Tibial artery (tissue), 4 donors: ENCODE measurements around the gene CNOT1.

ENCODE experiments used
- DNase-seq, 2 donors: peaks; one replicate each; pipeline ENCODE4 v3.0.0-alpha.2; 2019
- H3K27ac ChIP-seq, 2 donors: fragments of 200-600 bp; sonication (generic) in 1 of 2; 1 replicate in 1 of 2; 2 replicates in 1 of 2; pipeline ENCODE4 v1.5.1; 2018 to 2019; ENCODE audit warnings: mild to moderate bottlenecking in 1 of 2
- H3K27me3 ChIP-seq, 2 donors: fragments of 200-600 bp; sonication (generic) in 1 of 2; one replicate each; pipeline versions ENCODE4 v1.5.1 to v1.6.0; 2016 to 2019
- H3K36me3 ChIP-seq, 3 donors: fragments of 200-600 bp; sonication (generic) in 2 of 3; one replicate each; pipeline ENCODE4 v1.5.1; 2016 to 2019; ENCODE audit warnings: mild to moderate bottlenecking in 2 of 3
- H3K4me1 ChIP-seq, 4 donors: fragments of 200-600 bp; sonication (generic) in 2 of 4; 1 replicate in 3 of 4; 2 replicates in 1 of 4; pipeline ENCODE4 v1.5.1; 2016 to 2019
- H3K4me3 ChIP-seq, 2 donors: fragments of 200-600 bp; sonication (generic) in 1 of 2; 1 replicate in 1 of 2; 2 replicates in 1 of 2; pipeline ENCODE4 v1.5.1; 2018 to 2019; ENCODE audit warnings: mild to moderate bottlenecking in 2 of 2
- H3K9me3 ChIP-seq, 3 donors: fragments of 200-600 bp; sonication (generic) in 1 of 3; one replicate each; pipeline ENCODE4 v1.5.1; 2016 to 2019
- CTCF ChIP-seq, 2 experiments: fragments of 200-600 bp in 1 of 2; fragments of 450-650 bp in 1 of 2; IDR thresholded peaks; one replicate each; pipeline ENCODE4 v1.5.1; 2017 to 2019; ENCODE audit warnings: antibody characterized with exemption in 2 of 2, mild to moderate bottlenecking in 1 of 2, moderate library complexity in 1 of 2
- intact Hi-C: fragments of 100-400 bp; cut with DNase I; formaldehyde crosslinking; loops from one replicate; pipeline ENCODE4 v1.15.0; 2023; ENCODE audit warnings: low total_unique reads

Gene CNOT1

GRCh38 chr16:58644765-58645487 lies 15.3 kb upstream of the CNOT1 start:
- peak in 1 of 2 donors; percentile 27 for DNase-seq

DNA sequence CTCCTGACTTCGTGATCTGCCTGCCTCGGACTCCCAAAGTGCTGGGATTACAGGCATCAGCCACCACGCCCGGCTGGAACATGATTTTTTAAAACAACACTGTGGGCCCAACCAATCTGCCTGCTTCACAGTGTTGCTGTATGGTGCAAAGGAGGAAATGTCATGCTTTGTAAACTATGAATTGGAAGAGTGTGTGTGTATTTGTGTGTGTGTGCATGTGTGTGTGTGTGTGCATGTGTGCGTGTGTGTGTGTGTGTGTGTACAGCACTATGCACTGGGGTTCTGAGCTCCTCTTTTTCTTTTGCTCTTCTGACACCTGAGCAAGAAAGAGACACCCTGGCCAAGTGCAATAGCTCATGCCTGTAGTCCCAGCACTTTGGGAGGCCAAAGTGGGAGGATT lies 14.5 kb upstream of the CNOT1 start:
- H3K9me3 ChIP-seq: no peaks in the 10 kb centered on the region
- H3K36me3 ChIP-seq: no peaks in the 10 kb centered on the region
- H3K4me1 ChIP-seq: no peaks in the 10 kb centered on the region
- intact Hi-C loops: no loop called here
- H3K4me3 ChIP-seq: no peak overlapping the region
- H3K27me3 ChIP-seq: no peaks in the 10 kb centered on the region
- peak in 1 of 2 donors; percentile 38 for DNase-seq
- no peak overlapping the region for H3K27ac ChIP-seq
- no peak for TF ChIP-seq CTCF (IDR thresholded peaks at IDR 0.05)

More at GRCh38 chr16:58644765-58645487, 15.3 kb upstream of the CNOT1 start:
- intact Hi-C loops: no loop called here
- H3K4me1 ChIP-seq: no peaks in the 10 kb centered on the region
- no peaks in the 10 kb centered on the region for H3K27me3 ChIP-seq
- H3K27ac ChIP-seq: no peak overlapping the region
- H3K4me3 ChIP-seq: no peak overlapping the region
- no peaks in the 10 kb centered on the region for H3K9me3 ChIP-seq
- no peaks in the 10 kb centered on the region for H3K36me3 ChIP-seq
- TF ChIP-seq CTCF (IDR thresholded peaks at IDR 0.05): no peak

GRCh38 chr16:58640949-58641348 lies 11.3 kb upstream of the CNOT1 start:
- Histone ChIP-seq H3K4me3 (no peak overlapping the region), H3K27ac (no peak overlapping the region), H3K36me3 (no peaks in the 10 kb centered on the region), H3K27me3 (no peaks in the 10 kb centered on the region), H3K4me1 (no peaks in the 10 kb centered on the region), H3K9me3 (no peaks in the 10 kb centered on the region)
- no peak for DNase-seq
- TF ChIP-seq CTCF (IDR thresholded peaks at IDR 0.05): no peak
- intact Hi-C loops: no loop called here

DNA sequence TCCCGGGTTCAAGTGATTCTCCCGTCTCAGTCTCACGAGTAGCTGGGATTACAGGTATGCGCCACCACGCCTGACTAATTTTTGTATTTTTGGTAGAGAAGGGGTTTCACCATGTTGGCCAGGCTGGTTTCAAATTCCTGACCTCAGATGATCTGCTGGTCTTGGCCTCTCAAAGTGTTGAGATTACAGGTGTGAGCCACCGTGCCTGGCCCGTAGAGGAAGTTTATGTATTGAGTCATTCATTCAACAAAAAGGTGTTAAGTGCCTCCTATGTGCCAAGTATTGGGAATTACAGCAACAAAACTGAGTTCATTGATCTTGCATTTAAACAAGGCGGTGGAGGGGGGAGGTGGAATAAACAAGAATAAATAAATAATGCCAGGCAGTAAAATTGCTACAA lies 10.2 kb upstream of the CNOT1 start:
- Histone ChIP-seq H3K27me3 (no peaks in the 10 kb centered on the region), H3K36me3 (no peaks in the 10 kb centered on the region), H3K4me1 (no peaks in the 10 kb centered on the region), H3K9me3 (no peaks in the 10 kb centered on the region), H3K27ac (no peak overlapping the region), H3K4me3 (no peak overlapping the region)
- DNase-seq: no peak
- TF ChIP-seq CTCF (IDR thresholded peaks at IDR 0.05): no peak
- intact Hi-C loops: no loop called here

DNA sequence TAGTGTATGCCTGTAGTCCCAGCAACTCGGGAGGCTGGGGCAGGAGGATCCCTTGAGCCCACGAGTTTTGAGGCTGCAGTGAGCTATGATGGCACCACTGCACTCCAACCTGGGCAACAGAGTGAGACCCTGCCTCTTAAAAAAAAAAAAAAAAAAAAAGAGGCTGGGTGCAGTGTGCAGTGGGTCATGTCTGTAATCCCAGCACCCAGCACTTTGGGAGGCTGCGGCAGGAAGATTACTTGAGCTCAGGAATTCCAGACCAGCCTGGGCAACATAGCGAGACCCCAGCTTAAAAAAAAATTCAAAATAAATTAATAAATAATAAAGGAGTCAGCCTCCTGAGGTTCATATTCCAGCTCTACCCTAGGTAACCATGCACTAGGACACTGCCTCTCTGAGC lies 9.6 kb upstream of the CNOT1 start:
- no peak for TF ChIP-seq CTCF (IDR thresholded peaks at IDR 0.05)
- Histone ChIP-seq H3K4me1 (no peaks in the 10 kb centered on the region), H3K4me3 (no peak overlapping the region), H3K9me3 (no peaks in the 10 kb centered on the region), H3K27me3 (no peaks in the 10 kb centered on the region), H3K27ac (no peak overlapping the region), H3K36me3 (no peaks in the 10 kb centered on the region)
- intact Hi-C loops: no loop called here
- DNase-seq: peak in 1 of 2 donors; percentile 1
